ENCODE data around the gene SLC2A5.
A peak's percentile ranks its signal among the peaks of the same experiment; 100 is the strongest.
"Not testable (repeated sequence)": the region's sequence is repeated elsewhere in the genome, so short reads cannot be mapped to it uniquely, and the experiment has no call there.

SLC2A5 gene

DNA sequence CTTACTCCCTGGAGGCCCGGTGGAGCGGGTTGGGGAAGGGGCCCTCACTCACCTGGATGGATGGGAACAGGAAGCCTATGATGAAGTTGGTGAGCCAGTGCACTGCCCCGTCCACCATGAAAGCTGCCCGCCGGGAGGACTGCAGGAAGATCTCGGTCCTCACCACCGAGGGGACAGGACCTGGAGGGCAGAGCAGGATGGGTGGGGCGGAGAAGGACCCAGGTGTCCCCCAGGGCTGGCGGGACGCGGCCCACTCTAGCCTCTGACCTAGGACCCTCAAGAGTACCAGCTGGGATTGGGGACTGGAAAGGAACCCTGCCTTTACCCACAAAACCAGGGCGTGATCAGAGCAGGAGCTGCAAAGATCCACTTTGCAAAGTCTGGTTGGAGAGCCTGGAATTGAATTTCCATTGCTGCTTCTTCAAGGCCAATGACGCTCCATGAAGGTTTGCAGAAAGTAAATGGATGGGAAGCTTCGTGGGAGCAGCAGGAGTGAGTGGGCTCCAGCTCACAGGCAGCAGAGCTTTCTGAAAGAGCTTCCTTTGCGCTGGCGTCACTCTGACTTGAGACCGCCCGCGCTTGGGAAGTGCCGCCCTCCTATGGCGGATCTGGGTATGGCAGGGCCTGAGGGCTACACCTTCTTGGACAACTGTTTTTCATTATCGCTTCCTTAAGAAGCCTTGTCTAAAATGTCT, 64.6 kb downstream of the SLC2A5 start:
- peak; percentile 57 for DNase-seq (ENCODE audit: low read depth)

DNA sequence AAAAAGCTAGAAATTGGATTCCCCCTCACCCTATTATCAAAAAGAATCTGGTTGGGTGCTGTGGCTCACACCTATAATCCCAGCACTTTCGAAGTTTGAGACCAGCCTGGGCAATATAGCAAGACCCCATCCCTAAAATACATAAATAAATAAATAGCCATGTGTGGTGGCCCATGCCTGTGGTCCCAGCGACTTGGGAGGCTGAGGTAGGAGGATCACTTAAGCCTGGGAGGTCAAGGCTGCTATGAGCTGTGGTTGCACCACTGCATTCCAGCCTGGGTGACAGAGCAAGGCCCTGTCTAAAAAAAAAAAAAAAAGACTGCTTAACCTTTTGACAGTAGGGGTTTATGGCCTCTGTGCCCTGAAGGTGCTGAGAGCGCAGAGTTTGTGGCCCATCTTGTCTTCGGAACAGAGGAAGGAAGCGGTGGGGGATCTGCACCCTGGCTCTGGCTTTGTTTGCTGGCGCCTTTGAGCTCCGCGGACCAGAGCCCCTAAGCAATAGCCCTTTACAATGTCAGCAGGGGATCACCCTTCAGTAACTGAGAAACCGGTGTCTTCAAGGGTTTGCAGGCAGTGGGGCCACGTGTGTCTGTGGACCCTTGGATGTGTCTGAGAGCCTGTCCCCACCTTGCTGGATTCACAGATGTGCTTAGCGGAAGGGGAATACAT, 65.3 kb downstream of the SLC2A5 start:
- DNase-seq (ENCODE audit: low read depth): no peak

DNA sequence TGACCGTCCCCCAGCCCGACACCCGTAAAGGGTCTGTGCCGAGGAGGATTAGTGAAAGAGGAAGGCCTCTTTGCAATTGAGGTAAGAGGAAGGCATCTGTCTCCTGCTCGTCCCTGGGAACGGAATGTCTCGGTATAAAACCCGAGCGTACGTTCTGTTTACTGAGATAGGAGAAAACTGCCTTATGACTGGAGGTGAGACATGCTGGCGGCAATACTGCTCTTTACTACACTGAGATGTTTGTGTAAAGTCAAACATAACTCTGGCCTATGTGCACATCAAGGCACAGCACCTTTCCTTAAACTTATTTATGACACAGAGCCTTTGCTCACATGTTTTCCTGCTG, 67.2 kb downstream of the SLC2A5 start:
- not testable (repeated sequence) for DNase-seq (ENCODE audit: low read depth)

DNA sequence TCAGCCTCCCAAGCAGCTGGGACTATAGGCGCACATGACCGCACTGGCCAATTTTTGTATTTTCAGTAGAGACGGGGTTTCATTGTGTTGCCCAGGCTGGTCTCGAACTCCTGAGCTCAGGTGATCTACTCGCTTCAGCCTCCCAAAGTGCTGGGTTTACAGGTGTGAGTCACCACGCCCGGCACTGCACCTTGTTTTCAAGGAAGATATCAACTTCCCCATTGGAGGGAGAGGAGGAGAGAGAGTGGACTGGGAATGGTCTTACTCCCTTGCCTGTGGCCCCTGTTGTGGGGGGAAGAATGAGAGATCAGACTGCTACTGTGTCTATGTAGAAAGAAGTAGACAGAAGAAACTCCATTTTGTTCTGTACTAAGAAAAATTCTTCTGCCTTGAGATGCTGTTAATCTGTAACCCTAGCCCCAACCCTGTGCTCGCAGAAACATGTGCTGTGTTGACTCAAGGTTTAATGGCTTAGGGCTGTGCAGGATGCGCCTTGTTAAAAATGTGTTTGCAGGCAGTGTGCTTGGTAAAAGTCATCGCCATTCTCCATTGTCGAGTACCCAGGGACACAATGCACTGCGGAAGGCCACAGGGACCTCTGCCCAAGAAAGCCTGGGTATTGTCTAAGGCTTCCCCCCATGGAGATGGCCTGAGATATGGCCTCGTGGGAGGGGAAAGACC, 67.8 kb downstream of the SLC2A5 start:
- DNase-seq (ENCODE audit: low read depth): not testable (repeated sequence)

DNA sequence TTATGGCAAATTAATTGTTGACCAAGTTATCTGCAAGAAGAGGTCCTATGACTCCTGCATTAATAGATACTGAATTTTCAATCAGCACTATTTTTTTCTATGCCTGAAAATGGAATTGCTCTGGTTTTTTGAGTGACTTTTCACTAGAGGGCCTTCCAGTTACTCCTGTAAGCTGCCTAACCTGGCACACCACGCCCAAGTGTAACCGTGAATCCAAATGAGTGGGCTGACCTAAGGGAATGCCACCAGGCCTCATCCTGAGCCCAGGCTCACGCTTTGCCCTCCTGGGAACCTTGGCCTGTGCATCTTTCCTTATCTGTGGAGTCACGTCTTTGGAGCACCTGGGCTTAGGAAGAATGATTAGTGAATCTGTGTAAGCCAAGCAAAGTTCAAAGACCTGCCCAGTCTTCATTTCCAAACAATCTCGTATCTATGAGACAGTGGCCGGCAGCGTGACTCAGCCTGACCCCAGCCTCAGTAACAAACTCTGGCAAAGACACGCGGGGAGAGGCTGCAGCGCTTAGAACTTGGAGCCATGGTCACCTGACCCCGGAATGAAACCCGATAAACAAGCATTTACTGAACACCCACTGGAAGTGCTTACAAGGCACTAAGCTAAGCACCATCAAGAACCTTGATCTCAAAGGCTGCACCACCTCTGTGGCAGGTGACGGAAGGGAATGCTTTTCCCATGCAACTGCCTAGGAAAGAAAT, 75.3 kb downstream of the SLC2A5 start:
- DNase-seq (ENCODE audit: low read depth): not testable (repeated sequence)

DNA sequence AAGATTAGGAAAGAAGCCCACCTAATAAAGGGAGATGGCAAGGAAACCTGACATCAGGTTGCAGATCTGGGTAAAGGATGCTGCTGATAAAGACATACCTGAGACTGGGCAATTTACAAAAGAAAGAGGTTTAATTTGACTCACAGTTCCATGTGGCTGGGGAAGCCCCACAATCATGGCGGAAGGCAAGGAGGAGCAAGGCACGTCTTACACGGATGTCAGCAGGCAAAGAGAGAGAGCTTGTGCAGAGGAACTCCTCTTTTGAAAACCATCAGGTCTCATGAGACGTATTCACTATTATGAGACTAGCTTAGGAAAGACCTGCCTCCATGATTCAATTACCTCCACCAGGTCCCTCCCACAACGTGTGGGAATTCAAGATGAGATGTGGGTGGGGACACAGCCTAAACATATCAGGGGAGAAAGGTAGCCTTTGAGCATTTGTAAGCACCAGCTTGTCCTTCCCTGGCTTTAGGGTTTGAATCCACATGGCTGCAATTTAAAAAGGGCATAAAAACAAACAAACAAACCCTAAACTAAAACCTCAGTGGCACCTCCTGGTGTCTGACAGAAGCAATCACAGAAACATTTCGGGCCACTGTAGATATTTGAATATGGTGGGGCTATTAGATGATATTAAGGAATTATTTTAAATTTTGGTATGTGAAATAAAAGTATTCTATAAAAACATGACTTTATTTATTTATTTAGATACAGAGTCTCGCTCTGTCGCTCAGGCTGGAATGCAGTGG, 76.3 kb downstream of the SLC2A5 start:
- no peak for DNase-seq (ENCODE audit: low read depth)

DNA sequence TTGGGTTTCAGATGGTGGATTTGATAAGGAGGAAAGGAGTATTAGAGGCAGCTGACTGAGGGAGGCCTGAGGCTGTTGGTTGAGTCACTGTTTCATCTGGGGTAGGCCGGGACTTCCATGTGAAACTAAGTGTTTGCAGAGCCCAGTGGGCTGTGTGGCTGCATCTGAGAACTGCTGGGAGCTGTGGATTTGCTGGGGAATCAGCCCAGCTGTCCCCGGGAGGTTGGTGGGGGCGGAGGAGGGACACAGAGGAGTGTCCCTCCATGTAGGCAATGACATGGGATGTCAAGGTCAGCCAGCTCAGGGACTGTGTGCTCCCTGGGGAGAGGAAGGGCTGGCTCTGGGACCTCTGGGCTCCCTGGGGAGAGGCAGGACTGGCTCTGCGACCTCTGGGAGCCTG, 79.6 kb downstream of the SLC2A5 start:
- no peak for DNase-seq (ENCODE audit: low read depth)

DNA sequence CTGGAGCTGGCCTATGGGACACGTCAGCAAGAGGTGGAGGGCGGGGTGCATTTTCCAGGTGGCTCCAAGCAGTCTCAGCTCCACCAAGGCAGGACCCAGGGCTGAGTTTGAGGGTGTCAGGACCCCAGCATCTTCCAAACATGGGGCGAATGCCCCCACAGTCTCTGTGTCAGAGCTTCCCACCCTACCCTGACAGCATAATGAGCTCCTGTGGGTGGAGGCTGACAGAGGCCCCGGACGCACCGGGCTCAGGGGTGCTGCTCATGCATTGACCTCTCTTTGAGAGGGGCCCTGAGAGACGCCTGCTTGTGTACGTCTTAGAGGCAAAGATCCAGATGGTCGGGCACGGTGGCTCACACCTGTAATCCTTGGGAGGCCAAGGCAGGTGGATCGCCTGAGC, 80.4 kb downstream of the SLC2A5 start:
- DNase-seq (ENCODE audit: low read depth): no peak

DNA sequence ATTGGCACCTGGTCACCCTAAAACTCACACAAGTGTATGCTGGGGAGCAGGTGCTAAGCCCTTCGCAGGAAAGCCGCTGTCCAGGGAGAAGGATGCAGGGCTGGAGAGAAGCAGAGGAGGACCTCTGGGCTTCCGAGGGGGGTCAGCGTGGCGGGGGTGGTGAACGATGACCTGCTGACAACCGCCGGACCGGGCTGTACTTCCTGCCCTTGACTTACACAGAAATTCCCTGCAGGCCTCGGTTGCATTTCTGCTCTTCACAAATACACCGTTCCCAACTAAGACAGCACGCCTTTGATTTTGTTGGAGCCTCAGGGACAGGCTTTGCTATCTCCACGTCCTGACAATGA, 80.8 kb downstream of the SLC2A5 start:
- DNase-seq (ENCODE audit: low read depth): no peak

DNA sequence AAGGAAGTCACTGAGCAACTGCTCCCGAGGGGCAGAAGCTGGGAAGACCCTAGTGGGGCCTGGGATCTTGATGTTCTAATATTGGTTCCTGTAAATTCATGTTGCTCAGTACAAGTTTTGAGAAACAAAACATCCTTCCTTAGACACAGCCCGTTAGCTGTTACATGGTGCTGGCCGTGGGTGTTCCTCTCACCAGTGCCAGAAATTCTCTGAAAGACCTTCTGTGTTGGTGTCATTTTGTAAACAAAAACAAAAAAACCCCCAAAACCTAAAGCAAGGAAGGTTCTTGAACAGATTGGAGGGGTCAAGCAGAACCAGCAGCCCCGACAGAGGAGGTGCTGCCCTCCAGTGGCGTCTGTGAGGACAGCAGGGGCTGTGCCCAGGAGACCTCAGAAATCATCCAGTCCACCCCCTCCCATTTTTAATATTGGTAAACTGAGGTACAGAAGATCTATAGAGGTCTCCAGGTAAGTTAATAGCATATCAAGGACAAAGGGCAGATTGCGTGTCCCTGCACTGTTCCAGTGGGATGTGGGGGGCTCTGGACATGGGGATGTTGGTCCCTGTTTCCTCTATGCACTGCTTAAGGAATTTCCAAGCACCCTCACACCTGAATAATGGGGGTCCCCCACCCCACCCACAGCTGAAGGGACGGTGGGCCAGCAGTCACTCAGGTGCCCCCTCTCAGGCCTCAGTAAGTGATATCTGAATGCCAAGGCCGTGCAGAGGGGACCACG, 81.4 kb downstream of the SLC2A5 start:
- peak; percentile 48 for DNase-seq (ENCODE audit: low read depth)

DNA sequence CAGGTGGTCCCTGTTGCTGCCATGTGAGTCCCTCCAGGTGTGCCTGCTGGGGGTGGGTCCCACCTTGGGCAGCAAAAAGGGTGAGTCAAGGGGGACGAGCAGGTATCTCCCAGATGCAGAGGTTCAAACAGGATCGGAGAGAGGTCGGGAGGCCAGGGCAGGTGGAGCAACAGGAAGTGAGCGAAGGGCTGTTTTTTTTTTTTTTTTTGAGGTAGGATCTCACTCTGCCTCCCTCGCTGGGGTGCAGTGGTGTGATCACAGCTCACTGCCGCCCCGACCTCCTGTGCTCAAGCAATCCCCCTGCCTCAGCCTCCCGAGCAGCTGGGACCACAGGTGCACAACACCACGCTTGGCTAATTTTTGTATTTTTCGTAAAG, 82.6 kb downstream of the SLC2A5 start:
- DNase-seq (ENCODE audit: low read depth): no peak

DNA sequence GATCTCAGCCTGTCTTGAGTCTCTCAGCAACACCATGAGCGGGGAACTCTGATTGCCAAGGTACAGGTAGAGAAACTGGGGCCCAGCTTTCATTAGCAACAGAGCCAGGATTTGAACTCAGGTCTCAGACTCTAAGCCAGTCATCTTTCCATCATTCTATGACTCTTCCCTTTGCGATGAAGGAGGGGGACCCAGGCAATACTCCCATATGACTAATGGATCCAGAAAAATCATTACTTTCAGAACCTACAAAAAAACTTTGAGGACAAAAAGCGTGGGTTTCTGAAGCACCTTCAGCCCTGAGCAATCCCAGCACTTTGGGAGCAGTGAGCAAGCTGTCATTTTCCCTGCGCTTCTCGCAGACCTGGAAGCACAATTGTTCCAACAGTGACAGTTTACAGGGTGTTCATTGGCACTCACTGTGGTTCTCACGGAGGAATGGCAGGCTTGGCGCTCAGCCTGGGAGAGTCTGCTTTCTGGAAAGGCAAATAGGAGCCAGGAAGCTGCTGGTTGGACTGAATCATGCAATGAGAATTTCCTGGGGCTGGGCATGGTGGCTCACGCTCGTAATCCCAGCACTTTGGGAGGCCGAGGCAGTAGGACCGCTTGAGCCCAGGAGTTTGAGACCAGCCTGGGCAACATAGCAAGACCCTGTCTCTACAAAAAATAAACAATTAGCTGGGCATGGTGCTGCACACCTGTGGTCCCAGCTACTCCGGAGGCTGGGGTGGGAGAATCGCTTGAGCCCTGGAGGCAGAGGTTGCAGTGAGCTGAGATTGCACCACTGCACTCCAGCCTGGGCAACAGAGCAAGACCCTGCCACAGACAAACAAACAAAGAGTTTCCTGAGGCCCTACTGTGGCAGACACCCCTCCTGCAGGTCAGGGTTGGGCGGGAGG, 83.3 kb downstream of the SLC2A5 start:
- DNase-seq (ENCODE audit: low read depth): no peak

All from stimulated activated CD8-positive, alpha-beta memory T cell treated with anti-CD3 and anti-CD28 coated beads, Interleukin-12 subunit alpha, Interleukin-12 subunit beta, amount 100 ng/mL, for 4 hours (primary cell).